Fibroblast of skin of back (primary cell): Measurements from ENCODE around the gene HIVEP1.
A peak's percentile ranks its signal among the peaks of the same experiment; 100 is the strongest.

ENCODE experiments used
- DNase-seq: peaks from one replicate; pipeline ENCODE4 v3.0.0-alpha.2; 2013

HIVEP1 gene

DNA sequence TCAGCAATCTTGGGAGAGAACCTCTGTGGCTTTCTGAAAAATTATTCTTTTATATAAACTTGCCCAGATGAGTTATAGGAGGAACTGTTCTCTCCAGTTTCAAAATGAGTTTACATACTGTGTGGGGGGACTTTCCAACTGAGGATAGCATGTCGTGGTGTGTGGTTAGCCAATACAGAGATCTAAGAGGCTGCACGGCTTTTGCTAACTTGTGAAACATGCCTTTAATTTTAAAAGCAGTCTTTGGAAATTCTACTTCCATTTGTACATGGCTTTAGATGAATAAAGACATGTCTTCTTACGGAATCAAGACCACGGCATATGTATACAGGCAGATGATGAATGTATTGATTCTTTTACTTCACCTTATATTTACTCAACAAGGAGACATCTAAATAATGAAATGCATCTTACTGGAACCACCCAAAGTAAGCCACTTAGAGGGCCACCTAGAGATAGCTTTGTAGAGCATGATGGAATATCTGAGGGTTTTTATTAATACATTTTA lies 39.8 kb downstream of the HIVEP1 start:
- peak; percentile 15 for DNase-seq

DNA sequence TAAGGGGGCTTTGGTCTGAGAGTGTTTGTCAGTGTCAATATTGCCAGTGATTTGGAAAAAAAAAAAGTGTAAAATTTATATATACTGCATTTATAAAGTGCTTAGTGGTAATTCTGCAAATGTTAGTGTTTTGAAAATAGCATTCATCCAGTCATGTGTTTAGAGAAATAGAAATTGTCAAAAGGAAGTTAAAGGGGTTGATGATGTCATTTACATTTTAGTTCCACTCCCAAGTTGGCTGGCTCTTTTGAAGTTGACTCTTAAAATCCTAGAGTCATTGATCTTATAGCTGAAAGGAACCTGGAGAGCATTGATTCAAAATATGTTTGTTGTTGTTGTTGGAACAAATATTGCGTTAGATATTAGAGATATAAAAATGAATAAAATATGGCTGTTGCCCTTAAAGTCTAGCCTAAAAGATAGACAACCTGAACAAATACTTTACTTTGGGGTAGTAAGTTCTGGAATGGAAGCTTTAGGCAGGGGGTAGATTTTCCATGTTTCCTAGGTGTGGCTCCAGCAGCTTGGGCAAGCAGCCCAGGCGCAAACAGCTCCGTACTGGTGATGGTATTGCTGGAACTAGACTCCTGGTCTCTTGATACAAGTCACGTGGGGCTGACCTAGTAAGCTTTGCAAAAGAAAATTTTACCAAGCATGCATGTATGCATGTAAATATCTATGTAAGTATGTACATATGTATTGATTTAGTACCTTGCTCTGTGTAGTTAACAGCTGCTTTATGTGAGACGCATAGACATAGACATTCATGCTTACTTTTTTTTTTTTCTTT lies 46.3 kb downstream of the HIVEP1 start:
- no peak for DNase-seq

DNA sequence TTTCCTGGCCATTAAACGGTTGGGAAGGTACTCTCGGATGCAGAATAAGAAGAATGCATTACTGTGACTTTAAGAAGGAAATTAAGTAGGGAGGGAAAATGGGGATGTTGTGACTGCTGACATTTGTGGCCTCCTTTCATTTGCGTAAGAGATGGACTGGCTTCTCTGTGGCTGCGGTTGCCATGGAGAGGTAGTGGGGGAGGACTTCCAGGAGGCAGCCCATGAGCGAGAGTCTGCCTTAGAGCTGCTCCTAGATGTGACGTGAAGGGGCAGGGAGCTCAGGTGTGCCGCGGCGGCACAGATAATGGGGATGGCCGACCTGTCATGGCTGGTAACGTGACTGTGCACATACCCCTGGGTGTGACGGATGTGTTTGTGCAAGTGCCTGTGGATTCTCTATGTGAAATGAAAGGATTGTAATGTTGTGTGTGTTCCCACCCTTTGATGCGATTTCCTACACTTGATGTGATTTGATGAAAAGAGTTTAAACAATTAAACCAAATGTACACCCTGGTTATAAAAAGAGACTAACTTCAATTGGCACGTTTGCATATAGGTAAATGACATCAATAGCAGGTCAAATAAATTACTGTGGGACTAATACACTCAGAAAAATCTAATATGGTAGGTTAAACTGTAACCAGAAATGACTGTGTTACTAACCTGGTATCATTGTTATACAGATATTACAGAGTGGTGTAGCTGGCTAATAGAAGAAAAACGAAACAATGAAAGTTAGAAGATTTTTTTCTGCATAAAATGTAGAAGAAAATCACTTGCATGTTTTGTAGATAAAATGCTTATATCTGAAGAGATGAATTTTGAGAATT lies 48.9 kb downstream of the HIVEP1 start:
- no peak for DNase-seq

DNA sequence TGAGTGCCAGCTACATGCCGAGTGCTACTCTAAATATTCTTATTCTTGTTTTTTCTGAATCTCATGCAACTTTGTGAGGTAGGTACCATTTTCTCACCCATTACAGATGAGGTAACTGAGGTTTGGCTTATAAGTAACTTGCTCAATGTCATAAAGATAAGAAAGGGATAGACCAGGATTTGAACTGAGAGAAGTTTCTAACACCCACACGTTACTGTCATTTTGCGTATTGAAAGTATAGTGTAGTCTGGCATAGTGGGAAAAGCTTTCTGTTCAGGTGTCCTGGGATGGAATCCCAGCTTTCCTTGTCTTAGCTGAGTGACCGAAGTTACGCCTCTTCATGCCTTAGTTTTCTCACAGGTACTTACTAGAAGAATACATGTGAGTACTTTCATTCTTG lies 50.5 kb downstream of the HIVEP1 start:
- DNase-seq = no peak

DNA sequence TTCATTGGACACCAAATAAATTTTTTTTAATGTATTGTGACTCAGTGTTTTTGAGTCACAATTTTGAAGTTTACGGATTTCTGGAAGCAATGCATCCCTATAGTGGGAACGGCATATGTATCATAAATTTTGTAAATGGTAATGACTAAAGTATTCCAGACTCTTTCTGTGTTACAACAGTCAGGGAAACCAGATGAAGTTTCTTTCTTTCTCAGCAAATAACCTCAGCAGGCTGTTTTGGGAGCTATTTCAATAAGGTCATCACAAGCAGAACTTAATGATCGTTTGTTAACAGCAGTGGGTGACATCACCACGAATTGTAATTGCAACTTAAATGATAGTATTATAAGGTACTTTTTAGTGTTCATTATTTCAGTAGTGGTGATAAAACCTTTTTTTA lies 52.0 kb downstream of the HIVEP1 start:
- DNase-seq = peak; percentile 55

DNA sequence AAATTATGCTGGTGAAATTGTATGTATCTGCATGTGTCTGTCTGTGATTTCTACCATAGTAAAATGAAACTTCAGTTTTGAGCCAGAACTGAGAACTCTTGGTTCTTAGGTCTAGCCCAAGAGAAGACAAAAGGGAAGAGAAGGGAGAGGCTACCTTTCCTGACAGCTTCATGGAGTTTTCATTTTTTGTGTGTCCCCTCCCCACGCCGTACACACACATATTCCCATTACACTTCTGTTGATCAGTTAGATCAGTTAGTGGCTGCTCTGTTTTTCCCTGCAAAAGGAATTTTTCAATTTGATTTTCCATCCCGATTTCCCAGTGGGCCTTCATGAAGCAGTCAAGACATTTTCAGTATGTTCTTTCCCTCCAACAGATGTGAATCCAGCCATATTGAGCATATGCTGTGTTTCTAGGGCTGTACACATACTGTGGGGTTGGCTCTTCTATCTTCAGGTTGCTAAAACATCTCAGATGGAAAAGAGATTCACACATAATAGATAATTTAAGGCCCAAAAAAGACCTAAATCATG lies 52.5 kb downstream of the HIVEP1 start:
- DNase-seq = no peak

DNA sequence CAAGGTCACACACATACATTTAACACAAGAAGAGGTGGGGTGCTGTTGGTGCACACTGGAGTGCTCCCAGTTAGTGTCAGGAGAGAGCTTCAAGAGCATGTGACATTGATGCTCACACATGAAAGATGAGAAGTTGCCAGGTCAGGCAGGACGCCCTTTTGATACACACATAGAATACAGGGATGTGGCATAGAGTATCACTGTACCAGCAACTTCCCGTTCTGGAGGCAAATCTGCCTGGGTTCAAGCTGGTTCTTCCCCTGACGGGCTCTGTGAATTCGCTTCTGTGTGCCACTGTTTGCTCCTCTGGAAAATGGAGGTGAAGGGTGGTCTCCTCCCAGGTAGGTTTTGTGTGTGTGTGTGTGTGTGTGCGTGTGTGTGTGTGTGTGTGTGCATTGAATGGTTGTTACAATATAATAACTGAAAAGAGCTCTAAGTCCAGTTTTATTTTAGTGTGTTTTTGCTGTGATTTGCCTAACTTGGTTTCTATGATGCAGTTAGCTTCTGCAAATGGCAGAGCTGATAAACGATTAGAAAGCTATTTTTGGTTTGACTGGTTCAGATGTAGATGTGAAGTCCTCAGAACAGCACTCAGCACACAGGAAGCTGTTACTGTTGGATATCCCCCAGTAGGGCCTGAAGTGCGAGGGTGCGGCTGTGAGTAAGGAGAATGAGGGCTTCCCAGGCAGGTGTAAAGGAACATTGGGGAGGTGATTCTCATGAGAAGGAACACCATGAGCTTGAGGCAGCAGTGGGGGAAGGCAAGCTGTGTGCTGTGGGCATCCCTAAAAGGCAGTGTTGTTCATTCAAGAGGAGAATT lies 53.4 kb downstream of the HIVEP1 start:
- no peak for DNase-seq

DNA sequence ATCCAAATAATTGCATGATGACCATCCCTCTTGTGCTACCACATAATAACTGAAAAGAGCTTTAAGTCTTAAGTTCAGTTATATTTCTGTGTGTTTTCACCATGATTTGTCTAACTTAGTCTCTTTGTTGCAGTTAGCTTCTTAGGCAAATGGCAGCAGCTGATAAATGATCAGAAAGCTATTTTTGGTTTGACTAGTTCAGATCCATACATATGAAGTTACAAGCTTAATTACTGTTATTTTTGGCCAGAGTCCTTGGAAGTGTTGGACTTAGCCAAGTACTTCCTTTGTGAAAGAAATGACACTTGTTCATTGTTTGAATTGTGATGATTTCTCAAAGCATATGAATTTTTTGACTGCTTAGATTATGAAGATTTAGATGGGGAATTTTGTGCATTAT lies 54.2 kb downstream of the HIVEP1 start:
- DNase-seq = peak; percentile 63

DNA sequence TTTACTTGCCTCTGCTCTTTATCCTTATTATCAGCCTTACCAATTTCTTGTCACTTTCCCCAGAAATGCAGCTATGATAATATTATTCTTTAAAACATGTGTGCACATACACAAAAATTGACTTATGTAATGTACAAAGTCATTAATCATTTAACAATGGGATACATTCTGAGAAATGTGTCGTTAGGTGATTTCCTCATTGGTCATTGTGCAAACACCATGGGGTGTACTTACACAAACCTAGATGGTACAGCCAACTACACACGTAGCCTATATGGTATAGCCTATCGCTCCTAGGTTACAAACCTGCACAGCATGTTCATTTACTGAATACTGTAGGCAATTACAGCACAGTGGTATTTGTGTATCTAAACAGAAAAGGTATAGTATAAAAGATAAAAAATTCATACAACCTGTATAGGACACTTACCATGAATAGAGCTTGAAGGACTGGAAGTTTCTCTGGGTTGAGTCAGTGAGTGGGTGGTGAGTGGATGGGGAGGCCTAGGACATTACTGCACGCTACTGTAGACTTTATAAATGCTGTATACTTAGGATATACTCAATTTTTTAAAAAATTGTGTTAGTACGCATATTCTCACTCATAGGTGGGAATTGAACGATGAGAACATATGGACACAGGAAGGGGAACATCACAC lies 56.9 kb downstream of the HIVEP1 start:
- DNase-seq = no peak

DNA sequence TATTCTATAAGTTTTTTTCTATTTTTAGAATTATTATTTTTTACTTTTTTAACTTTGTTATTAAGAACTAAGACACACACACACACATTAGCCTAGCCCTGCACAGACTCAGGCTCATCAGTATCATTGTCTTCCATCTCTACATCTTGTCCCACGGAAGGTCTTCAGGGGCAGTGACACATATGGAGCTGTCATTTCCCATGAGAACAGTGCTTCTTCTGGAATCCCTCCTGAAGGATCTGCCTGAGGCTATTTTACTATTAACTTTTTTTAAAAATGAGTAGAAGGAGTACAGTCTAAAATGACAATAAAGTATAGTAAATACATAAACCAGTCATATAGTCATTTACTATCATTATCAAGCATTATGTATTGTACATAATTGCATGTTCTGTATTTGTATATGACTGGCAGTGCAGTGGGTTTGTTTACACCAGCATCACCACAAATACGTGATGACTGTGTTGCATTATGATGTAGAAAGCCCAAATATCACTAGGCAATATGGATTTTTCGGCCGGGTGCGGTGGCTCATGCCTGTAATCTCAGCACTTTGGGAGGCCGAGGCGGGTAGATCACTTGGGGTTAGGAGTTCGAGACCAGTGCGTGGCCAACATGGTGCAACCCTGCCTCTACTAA lies 57.9 kb downstream of the HIVEP1 start:
- peak; percentile 34 for DNase-seq

DNA sequence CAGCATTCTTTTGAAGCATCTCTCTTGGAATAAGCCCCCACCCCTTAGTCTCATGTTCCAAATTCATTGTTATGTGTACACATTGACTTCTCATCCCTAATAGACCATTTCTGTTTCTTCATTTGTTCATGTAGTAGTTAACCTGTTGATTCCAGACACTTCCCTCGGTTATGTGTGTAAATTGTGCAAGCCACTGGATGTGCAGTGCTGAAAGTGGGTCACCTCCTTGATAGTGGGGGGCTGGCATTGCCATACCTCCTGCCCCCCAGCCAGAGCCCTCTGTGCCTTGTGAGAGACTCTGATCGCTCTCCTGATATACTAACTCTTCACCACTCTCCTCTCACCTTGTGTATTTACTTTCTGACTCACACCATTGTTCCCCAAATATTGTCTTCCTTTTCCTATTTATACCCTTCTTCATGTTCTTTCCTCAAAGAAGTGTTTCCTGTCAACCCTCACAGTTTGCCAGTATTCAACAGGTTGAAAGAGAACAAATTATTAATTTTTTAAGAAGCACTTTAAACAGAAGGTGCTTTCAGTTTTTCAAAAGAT lies 59.0 kb downstream of the HIVEP1 start:
- no peak for DNase-seq

DNA sequence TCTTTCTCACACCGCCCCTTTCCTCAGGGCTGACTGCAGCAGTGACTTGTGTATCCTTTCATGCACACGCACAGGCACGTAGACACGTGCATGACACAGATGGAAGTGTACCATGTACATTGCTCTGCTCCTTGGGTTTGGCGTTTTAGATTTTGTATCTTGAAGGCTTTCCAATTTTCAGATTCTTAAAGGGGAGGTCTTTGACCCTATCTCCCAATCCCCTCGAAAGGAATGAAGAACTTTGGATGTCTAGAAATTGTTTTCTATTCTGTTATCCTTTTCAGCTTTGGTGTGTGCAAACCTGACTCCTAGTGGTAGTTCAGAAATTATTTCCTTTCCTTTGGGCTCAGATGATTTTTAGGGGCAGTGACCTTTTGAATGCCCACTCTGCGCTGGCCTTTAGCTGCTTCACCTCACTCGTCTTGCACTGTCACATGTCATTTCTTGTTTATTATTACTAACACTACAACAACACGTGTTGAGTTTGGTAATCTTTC lies 63.0 kb downstream of the HIVEP1 start:
- no peak for DNase-seq

DNA sequence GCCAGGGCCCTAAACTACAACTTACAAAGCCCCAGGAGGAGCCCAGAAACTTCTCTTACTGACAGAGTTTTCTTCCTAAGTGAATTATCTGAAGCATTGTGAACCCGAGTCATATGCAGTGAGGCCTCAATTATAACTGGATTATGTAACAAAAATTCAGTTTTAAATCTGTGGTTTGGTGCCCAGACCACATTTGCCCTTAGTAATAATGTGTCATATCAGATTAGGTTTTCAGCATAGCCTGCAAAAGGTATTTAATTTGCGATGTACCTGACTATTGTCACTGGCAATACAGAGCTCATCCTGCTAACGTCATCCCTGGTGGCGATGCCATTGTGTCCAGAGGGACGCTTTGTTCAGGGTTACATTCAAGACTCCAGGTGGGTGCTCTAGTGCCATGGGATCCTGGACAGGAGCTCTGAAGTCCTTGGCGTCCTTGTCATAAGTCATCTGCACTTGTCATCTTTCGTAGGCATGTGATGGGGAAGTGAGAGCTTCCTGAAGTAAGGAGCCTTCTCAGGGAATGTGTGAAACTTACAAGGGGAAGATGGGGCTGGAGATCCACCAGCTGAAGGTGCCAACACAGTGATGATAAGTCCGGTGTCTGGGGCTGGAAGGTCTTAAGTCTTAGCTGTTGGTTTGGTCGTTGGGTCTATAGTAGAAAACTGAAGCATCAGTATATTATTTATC lies 65.1 kb downstream of the HIVEP1 start:
- no peak for DNase-seq

DNA sequence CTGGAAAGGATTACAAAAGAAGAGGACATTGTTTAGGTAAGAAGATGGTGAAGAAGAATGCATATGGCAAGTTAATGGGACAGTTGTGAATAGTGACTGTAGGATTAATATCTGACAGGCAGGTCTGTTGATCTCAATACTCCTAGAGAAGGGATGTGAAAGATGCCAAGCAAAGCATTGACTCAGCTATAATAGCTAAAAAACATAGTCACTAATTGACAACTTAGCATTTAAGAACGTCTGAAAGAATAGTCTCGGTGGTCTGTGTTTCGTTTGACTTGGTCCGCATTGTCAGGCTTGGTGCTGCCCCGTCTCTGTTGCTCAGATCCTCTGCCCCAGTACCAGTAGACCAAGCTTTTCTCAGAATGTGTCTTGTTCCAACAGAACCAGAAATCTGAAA lies 65.9 kb downstream of the HIVEP1 start:
- DNase-seq = no peak

DNA sequence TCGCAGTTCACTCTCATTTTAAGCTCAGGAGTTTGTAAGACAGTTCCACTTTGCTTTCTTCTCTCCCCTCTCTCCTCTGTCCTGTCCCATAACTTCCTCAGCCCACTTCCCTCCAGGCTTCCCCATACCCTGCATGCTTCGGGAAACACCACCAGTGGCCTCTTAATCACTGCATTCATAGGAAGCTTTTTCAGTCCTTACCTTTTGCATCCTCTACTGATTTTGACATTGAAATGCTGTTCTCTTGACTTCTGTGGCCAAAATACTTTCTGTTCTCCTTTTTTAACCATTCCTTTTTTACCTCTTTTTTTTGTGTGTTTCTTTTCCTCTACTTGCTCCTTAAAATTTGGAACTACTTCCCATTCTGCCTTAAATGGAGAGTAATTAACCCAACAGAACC lies 69.7 kb downstream of the HIVEP1 start:
- no peak for DNase-seq

DNA sequence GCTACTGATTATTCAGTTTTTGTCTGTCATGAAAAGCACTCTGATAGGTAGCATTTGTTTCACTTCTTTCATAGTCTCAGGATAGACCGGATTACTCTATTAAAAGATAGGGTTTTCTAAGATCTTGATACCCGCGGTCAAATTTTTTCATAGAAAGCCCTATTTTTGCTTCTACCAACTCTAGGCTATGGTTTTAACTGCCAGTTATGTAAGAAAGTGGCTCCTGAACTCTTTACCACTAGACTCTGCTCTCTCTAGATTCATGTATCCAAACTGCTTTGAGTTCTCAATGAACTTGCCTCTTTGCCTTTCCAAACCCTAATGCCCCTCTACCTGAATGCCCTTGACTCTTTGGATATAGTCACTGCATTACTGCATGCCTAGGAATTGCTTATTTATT lies 70.3 kb downstream of the HIVEP1 start:
- no peak for DNase-seq

DNA sequence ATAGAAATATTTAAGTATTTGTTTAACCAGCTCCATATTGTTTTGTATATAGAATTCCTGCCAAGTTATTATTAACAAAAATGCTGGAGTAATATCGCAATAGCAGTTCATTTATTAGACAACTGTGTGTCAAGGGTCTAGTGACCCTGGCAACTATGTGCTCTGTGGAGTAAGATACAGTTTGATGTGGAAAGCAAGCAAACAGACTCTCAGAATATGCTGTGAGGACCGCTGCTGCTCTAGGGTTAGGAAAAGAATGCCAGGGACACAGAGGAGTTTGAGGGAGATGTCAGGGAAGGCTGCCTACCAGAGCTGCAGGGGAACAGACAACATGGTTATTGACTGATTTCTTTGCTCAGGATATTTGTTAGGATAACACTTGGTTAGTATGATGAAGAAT lies 71.2 kb downstream of the HIVEP1 start:
- no peak for DNase-seq

DNA sequence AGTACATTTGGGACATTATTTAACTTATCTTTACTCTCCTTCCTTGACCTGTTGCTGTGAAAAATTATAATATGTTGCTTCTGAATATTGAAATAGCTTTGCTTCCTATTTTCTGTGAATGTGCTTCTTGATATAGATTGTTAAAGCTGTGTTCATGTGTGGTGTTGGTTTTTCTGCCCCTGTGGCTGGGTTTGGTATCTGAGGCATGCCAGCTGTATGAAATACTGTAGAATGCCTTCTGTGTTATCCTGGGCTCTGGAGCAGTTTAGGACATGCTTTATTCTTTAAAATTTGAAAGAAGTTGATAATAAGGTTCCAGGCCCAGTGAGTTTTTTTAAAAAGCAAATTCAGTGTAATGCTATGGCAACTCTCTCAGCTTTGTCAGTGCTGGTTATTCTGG lies 71.7 kb downstream of the HIVEP1 start:
- DNase-seq = peak; percentile 37

DNA sequence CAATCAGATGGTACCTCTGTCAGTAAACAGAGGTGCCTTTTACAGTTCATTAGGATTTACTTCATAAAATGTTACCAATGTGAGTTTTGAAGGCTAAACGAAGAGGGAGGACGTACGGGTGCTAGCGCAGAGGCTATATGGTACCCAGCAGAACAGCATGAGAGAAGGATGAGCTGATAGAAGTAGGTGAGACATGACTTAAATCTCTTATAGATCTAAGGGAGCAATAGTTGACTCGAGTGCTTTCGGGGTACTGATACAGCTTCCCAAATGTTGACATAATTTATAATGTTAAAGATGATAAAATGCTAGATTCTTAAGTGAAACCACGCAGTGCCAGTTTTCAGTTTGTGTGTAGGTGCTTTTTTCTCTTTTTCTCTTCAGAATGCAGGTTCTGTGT lies 72.6 kb downstream of the HIVEP1 start:
- no peak for DNase-seq

DNA sequence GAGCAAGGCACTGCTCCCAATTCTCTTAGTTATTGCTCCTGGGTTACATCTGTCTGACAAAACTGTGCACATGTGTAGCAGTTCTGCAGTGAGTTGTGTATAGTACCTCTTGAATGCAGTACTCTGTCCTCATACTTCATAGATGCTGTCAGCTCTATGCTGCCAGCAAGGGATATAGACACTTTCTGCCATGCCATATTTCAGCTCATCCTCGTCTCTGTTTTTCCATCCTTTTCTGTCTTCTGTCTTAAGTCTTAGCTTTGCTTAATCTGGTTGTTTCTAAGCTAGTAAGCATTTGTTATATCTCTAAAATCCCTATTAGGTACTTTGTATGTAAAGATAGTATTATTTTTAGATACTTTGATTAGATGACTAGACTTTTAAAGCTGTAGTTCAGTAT lies 76.4 kb downstream of the HIVEP1 start:
- no peak for DNase-seq
